ENCODE measurements around the gene PRKAG2. TPM values are rescaled to one million over a fixed set of nuclear protein-coding genes. Genes with fewer than 3 reads are reported as not detected.

Gene PRKAG2
- polyA plus RNA-seq, 3 donors = 29.2 to 59.8 (median 30.9) TPM

DNA sequence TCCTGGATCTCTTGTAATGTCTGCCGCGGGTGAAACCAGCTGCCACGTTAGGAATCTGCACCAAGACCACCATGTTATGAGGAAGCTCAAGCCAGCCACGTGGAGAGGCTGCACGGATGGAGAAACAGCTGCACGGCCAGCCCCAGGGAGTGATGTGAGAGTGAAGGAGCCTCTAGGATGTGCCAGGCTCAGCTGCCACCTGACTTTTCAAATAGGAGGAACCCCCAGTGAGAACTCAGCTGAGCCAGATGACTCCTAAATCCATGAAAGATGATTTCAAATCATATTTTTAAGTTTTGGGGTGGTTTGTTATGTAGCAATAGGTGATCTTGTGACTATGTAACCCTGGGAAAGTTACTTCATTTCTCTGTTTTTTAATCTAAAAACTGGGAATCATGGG is 71.7 kb downstream of the PRKAG2 start:
- Mint-ChIP-seq H3K36me3 (peaks cover 28 to 41% of the 10 kb centered on the region in 2 donors), H3K4me3 (peak overlapping the region in 1 of 2 donors; percentile 7), H3K4me1 (peaks cover 62% of the 10 kb centered on the region), H3K9me3 (peaks cover 0 to 7% (median 3%) of the 10 kb centered on the region in 7 donors), H3K27me3 (ENCODE audit: low read depth in 3 of 3) (peaks cover 0 to 7% (median 0%) of the 10 kb centered on the region in 3 donors), H3K27ac (peak overlapping the region; percentile 97 to 99 (median 98))
- intact Hi-C loops (cut with micrococcal nuclease) = loop anchor here (5.0 to 10.0 kb wide), 3 partner anchors 47 to 132 kb away; no protein-coding TSS in a partner anchor
- H3K27me3 ChIP-seq (ENCODE audit: control insufficient read depth in 2 of 2, insufficient read depth in 2 of 2, low read length in 2 of 2) = no peaks in the 10 kb centered on the region
- peaks cover 18% of the 10 kb centered on the region for H4K20me1 ChIP-seq (ENCODE audit: insufficient read depth, low read length)
- 75% methylated on average over 4 of the region's 6 CpGs for WGBS (ENCODE audit: insufficient coverage)
- peak; percentile 54 to 73 (median 56) for DNase-seq
- H3K4me1 ChIP-seq (ENCODE audit: control insufficient read depth in 1 of 2, insufficient read depth in 2 of 2, low read length in 2 of 2) = peaks cover 53 to 54% of the 10 kb centered on the region in 2 donors
- peaks cover 75% of the 10 kb centered on the region for H3K79me2 ChIP-seq (ENCODE audit: insufficient read depth, low read length)
- no peaks in the 10 kb centered on the region for H3K36me3 ChIP-seq (replicated peaks in 1 of 2; ENCODE audit: control insufficient read depth in 1 of 2, insufficient read depth in 2 of 2, low read length in 2 of 2)
- peak overlapping the region; percentile 78 for H3K9ac ChIP-seq (ENCODE audit: insufficient read depth, low read length, poor library complexity, severe bottlenecking)
- no peak overlapping the region for H3K4me2 ChIP-seq (replicated peaks; ENCODE audit: extremely low read depth, low read length, poor library complexity, severe bottlenecking)
- H2AFZ ChIP-seq (ENCODE audit: insufficient read depth, low read depth, low read length, poor library complexity, severe bottlenecking) = no peak overlapping the region
- H3K27ac ChIP-seq (ENCODE audit: low read depth in 1 of 2, low read length in 2 of 2) = peak overlapping the region; percentile 92 to 96
- peaks cover 0 to 4% of the 10 kb centered on the region in 2 donors for H3K9me3 ChIP-seq (replicated peaks in 1 of 2; ENCODE audit: control insufficient read depth in 1 of 2, insufficient read depth in 1 of 2, low read length in 2 of 2)
- TF ChIP-seq, protein P1, sequence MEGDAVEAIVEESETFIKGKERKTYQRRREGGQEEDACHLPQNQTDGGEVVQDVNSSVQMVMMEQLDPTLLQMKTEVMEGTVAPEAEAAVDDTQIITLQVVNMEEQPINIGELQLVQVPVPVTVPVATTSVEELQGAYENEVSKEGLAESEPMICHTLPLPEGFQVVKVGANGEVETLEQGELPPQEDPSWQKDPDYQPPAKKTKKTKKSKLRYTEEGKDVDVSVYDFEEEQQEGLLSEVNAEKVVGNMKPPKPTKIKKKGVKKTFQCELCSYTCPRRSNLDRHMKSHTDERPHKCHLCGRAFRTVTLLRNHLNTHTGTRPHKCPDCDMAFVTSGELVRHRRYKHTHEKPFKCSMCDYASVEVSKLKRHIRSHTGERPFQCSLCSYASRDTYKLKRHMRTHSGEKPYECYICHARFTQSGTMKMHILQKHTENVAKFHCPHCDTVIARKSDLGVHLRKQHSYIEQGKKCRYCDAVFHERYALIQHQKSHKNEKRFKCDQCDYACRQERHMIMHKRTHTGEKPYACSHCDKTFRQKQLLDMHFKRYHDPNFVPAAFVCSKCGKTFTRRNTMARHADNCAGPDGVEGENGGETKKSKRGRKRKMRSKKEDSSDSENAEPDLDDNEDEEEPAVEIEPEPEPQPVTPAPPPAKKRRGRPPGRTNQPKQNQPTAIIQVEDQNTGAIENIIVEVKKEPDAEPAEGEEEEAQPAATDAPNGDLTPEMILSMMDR (IDR thresholded peaks at IDR 0.05) = no peak
- no peak overlapping the region for H3K4me3 ChIP-seq (replicated peaks in 1 of 3; ENCODE audit: low read depth in 2 of 3, low read length in 3 of 3)

GRCh38 chr7:151804756-151805155 is 72.2 kb downstream of the PRKAG2 start:
- no peak overlapping the region for H3K4me2 ChIP-seq (replicated peaks; ENCODE audit: extremely low read depth, low read length, poor library complexity, severe bottlenecking)
- Mint-ChIP-seq H3K27me3 (ENCODE audit: low read depth in 3 of 3) (peaks cover 0 to 7% (median 0%) of the 10 kb centered on the region in 3 donors), H3K36me3 (peaks cover 28 to 41% of the 10 kb centered on the region in 2 donors), H3K9me3 (peaks cover 0 to 7% (median 3%) of the 10 kb centered on the region in 7 donors), H3K4me1 (peaks cover 59% of the 10 kb centered on the region), H3K27ac (peak overlapping the region; percentile 97 to 99 (median 98)), H3K4me3 (no peak overlapping the region)
- intact Hi-C loops (cut with micrococcal nuclease) = loop anchor here (5.0 to 10.0 kb wide), 3 partner anchors 48 to 133 kb away; no protein-coding TSS in a partner anchor
- no peaks in the 10 kb centered on the region for H3K27me3 ChIP-seq (ENCODE audit: control insufficient read depth in 2 of 2, insufficient read depth in 2 of 2, low read length in 2 of 2)
- H3K4me1 ChIP-seq (ENCODE audit: control insufficient read depth in 1 of 2, insufficient read depth in 2 of 2, low read length in 2 of 2) = peaks cover 53 to 54% of the 10 kb centered on the region in 2 donors
- H3K36me3 ChIP-seq (replicated peaks in 1 of 2; ENCODE audit: control insufficient read depth in 1 of 2, insufficient read depth in 2 of 2, low read length in 2 of 2) = no peaks in the 10 kb centered on the region
- no peak for DNase-seq
- peak overlapping the region; percentile 74 to 96 for H3K27ac ChIP-seq (ENCODE audit: low read depth in 1 of 2, low read length in 2 of 2)
- H2AFZ ChIP-seq (ENCODE audit: insufficient read depth, low read depth, low read length, poor library complexity, severe bottlenecking) = no peak overlapping the region
- H3K4me3 ChIP-seq (replicated peaks in 1 of 3; ENCODE audit: low read depth in 2 of 3, low read length in 3 of 3) = no peak overlapping the region
- H3K9me3 ChIP-seq (replicated peaks in 1 of 2; ENCODE audit: control insufficient read depth in 1 of 2, insufficient read depth in 1 of 2, low read length in 2 of 2) = peaks cover 0 to 4% of the 10 kb centered on the region in 2 donors
- WGBS (ENCODE audit: insufficient coverage) = 96% methylated on average over 8 of the region's 9 CpGs
- peaks cover 76% of the 10 kb centered on the region for H3K79me2 ChIP-seq (ENCODE audit: insufficient read depth, low read length)
- H4K20me1 ChIP-seq (ENCODE audit: insufficient read depth, low read length) = peaks cover 18% of the 10 kb centered on the region
- H3K9ac ChIP-seq (ENCODE audit: insufficient read depth, low read length, poor library complexity, severe bottlenecking) = no peak overlapping the region
- TF ChIP-seq, protein P1 (IDR thresholded peaks at IDR 0.05) = no peak
